Right renal cortex interstitium (tissue), 3 donors: Measurements from ENCODE around the gene TEX14. TPM values are rescaled to one million over a fixed set of nuclear protein-coding genes. Genes with fewer than 3 reads are reported as not detected.
A peak's percentile ranks its signal among the peaks of the same experiment; 100 is the strongest.

Experiments
- DNase-seq, 3 donors: peaks; one replicate each; pipeline ENCODE4 v3.0.0-alpha.2; 2013; ENCODE audit warnings: low read depth in 3 of 3, low spot score in 2 of 3
- polyA plus RNA-seq, 3 donors: library from polyadenylated mRNA; unstranded; fragments of 120-200 nt; gene quantifications; one replicate each; pipeline ENCODE4 v1.2.1, GENCODE V29; 2013; ENCODE audit not compliant: insufficient read length in 3 of 3

TEX14 gene, protein sequence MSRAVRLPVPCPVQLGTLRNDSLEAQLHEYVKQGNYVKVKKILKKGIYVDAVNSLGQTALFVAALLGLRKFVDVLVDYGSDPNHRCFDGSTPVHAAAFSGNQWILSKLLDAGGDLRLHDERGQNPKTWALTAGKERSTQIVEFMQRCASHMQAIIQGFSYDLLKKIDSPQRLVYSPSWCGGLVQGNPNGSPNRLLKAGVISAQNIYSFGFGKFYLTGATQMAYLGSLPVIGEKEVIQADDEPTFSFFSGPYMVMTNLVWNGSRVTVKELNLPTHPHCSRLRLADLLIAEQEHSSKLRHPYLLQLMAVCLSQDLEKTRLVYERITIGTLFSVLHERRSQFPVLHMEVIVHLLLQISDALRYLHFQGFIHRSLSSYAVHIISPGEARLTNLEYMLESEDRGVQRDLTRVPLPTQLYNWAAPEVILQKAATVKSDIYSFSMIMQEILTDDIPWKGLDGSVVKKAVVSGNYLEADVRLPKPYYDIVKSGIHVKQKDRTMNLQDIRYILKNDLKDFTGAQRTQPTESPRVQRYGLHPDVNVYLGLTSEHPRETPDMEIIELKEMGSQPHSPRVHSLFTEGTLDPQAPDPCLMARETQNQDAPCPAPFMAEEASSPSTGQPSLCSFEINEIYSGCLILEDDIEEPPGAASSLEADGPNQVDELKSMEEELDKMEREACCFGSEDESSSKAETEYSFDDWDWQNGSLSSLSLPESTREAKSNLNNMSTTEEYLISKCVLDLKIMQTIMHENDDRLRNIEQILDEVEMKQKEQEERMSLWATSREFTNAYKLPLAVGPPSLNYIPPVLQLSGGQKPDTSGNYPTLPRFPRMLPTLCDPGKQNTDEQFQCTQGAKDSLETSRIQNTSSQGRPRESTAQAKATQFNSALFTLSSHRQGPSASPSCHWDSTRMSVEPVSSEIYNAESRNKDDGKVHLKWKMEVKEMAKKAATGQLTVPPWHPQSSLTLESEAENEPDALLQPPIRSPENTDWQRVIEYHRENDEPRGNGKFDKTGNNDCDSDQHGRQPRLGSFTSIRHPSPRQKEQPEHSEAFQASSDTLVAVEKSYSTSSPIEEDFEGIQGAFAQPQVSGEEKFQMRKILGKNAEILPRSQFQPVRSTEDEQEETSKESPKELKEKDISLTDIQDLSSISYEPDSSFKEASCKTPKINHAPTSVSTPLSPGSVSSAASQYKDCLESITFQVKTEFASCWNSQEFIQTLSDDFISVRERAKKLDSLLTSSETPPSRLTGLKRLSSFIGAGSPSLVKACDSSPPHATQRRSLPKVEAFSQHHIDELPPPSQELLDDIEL (N-terminal part only)
- polyA plus RNA-seq, result under 1 TPM; 0.38 to 0.71 (median 0.68) TPM

DNA sequence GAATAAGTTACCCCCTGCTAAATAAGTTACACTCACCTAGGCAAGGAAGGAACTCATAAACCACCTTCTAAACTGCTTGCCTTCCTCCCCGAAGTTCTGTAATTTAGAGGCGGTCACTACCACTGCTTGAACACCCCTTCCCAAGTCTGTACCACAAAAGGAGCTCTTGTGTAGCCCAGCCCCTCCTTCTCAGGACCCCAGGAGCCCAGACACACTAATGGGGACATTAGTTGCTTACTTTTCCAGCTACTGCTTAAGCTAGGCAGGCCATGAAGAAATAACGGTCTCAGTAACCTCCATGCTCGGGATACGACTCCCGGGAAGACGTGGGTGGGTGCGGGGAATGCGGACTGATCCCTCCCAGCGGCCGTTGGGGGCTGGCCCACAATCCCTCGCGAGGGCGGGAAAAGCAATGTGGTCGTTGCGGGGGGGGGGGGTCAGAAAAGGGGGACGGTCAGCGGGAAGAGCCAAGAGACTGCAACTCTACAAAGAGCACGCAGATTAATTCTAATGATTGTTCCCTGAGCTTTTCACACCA, at the start of gene TEX14:
Gene TEX14, minus strand, starts transcription at position 345 of the 538 bp plus-strand sequence. CDS start 40,044 bp downstream, outside the sequence.
- DNase-seq, result no peak

DNA sequence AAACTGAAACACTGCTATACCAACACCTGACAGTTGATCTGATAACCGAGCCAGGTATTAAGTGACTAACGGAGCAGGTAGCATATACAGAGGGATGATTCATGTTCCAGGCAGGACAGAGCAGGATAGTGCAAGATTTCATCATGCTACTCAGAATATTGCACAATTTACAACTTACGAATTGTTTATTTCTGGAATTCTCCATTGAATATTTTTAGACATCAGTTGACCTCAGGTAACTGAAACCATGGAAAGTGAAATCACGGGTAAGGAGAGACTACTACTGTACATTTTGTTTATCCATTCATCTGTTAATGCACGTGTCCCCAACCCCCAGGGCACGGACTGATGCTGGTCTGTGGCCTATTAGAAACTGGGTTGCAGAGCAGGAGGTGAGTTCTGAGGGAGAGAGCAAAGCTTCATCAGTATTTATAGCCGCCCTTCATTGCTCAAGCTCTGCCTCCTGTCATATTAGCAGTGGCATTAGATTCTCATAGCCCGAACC, 49.3 kb upstream of the TEX14 start:
- no peak for DNase-seq

DNA sequence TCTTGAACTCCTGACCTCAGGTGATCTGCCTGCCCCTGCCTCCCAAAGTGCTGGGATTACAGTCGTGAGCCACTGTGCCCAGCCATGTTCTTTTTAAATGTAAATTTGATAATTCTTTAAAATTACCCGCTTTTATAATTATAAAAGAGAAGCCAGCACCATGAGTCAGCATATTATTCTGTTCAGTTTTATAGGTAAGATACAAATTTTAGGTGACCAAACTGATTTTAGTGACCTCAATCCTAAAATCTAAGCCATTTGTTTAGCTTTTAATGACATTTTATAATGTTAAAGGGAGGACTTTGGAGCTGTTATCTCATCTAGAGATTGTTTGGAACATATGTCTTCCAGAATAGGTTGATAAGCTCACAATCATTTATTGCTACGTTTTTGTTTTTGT, 43.0 kb upstream of the TEX14 start:
- DNase-seq, result no peak

DNA sequence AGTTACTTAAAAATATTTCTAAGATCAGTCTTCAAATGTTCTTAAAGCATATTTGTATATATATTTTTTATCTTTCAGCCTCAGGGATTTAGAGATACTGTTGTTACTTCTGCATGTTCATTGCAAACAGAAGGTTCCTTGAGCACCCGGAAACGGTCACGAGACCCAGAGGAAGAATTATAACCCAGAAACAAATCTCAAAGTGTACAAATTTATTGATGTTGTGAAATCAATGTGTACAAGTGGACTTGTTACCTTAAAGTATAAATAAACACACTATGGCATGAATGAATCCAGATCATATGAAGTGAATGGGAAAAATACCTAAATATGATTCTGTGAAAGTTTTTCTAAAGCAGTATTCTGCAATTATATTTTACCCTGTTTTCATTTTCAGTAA, 42.2 kb upstream of the TEX14 start:
- DNase-seq, result no peak

DNA sequence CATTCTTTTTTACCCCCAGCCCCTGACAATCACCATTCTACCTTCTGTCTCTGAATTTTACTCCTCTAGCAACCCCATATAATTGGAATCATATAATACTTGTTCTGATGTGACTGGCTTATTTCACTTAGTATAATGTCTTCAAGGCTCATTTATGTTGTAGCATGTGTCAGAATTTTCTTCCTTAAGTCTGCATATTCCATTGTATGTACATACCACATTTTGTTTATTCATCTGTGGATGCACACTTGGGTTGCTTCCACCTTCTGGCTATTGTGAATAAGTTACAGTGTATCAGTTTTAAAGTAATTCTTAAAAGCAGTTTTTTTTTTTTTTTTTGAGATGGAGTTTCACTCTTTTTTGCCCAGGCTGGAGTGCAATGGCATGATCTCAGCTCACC, 39.1 kb upstream of the TEX14 start:
- DNase-seq, result no peak

DNA sequence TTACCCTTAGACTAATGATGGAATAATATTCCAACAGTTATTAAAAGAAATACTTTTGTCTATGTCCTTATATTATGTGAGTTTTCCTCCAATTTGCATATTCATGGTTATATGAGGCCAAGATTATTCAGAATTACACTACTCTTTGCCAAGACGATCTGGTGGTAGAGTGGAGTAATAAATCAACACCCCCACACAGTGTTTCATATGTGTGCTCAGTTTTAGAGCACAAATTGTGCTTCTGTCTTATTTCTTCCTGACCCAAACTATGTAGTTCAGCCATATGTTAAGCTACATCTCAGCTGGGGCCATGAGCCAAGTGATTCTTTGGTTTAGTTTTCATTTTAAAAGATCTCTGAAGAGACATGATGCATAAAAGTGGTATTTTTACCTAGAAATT, 37.0 kb upstream of the TEX14 start:
- no peak for DNase-seq

DNA sequence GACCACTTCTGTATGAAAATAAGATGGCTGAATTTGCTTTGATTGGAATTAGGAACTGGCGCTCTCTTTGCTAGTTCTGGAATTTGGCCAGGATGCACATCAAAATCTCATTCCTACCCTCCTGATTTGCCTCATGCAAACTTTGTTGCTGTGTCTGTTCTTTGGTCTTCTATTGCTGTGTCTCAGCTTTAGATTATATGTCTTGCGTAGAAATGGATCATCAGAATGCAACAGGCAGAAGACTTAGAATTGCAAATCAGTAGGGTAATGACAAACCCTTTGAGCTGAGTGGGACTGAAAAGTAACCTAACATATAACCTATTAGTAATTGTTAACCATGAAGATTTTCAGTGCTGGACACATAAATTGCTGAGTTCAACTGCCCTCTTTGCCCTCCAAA, 30.9 kb upstream of the TEX14 start:
- DNase-seq, result no peak

DNA sequence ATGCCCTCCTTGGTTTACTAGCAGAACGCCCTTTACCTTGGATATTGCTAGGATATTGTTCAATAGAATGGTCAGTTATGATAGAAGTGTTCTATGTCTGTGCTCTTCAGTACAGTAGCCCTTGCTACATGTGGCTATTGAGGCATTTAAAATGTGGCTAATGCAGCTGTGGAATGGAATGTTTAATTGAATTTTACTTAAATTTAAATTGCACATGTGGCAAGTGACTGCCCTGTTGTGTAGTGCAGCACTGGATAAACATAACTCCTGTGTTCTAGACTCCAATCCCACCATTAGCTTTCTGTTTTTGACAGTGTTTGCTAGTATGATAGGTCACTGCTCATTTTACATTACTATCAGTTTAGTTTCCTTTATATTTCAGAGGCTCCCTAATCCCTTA, 30.4 kb upstream of the TEX14 start:
- no peak for DNase-seq

DNA sequence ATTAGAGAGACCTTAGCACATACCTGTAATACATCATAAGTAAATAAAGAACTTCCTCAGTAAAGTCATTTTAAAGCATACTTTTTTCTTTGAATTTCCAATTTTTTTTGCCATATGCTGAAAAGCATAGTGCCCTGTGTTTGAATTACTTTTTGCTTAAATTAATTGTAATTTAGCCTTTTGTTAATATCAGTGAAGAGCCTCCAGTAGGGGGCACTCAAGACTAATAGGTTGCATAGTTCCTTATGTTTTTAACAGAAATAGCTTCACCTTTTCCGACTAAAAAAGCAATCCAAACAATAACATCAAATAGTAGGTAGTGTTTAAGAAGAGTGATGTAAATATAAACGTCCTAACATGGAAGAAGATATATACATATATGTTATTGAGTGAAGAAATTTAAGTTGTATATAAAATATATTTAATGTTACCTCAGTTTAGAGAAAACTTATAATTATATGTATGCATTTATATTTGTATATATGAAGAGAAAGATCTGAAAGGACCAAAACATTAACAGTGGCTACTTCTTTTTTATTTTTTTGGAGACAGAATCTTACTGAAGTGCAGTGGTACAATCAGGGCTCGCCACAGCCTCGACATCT, 19.2 kb upstream of the TEX14 start:
- peak; percentile 17 to 39 (median 25) for DNase-seq

DNA sequence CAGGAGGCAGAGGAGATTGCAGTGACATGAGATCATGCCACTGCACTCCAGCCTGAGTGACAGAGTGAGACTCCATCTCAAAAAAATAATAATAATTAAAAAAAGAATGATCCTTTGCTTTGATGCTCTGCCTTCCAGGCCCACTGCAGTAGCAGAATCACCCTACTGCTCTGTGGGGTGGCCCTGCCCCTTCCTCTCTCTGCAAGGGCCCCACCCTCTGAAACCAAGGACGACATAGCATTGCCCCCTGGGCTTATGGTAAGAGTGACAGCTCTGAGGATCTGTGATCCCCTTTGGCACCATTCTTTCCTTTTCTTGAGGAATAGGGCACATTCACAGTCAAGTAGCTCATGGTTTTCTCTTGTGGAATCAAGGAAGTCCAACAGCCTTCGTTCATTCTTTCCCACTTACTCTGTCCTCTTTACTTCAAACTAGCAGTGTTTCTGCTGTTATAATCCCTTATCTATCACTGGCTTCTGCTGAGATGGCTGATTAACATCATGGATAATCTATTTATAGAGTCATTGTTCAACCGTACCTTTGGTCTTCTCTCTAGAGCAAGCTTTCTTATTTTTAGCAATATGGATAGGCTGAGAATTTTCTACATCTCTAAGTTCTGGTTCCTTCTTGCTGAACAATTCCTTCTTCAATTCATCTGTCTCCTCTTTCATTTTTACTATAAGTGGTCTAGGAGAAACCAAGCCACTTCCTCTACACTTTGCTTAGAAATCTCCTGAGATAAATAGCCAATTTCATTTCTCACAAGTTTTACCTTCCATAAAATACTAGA, 14.7 kb upstream of the TEX14 start:
- DNase-seq, result no peak

DNA sequence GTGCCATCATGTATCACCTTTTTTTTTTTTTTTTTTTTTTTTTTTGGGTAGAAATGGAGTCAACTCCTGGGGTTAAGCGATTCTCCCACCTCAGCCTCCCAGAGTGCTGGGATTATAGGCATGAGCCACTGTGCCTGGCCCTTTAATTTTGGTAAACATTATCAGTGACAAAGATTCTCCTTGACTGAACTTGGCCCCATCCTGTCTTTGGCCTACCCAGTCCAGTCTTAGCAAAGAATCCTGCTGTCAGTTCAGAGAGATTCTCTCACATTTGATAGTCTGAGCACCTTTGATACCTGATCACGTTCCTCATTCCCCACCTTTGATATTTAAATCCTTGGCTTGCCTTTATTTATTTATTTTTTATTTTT, 12.1 kb upstream of the TEX14 start:
- no peak for DNase-seq

DNA sequence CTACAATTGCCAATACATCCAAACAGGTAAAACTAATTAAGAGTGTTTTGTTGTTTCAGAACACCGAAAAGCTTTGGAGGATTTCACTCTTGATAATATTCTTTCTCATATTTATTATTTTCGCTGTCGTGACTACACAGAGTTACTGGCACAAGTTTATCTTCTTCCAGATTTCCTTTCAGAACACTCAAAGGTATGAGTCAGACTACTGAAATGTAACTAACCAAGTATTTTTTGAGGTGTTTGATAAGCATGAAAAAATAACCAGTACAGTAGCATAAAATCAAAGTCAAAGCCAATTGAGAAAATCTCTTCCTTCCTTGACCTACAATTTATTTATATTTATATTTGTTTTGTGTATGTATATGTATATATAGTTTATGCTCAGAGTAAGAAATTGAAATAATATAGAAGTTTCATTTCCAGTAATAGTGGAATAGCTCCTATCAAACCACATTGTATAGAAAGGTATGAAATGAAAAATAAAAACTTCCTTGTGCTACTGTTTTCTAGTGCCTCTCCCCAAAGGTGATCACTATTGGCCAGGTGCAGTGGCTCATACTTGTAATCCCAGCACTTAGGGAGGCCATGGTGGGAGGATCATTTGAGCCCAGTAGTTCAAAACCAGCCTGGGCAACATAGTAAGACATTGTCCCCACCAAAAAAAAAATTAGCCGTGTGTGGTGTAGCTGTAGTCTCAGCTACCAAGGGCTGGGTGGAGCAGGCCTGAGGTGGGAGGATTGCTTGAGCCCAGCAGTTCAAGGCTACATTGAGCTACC, 11.5 kb upstream of the TEX14 start:
- no peak for DNase-seq

DNA sequence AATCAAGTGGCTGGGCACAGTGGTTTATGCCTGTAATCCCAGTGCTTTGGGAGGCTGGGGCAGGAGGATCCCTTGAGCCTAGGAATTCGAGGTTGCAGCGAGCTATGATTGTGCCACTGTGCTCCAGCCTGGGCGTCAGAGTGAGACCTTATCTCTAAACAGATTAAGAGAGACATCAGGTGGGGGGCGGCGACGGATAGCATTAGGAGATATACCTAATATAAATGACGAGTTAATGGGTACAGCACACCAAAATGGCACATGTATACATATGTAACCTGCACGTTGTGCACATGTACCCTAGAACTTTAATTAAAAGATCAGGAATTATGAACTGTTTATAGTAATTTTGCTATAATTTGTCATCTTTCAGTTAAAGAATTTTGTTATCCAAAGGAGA, 10.9 kb upstream of the TEX14 start:
- no peak for DNase-seq

DNA sequence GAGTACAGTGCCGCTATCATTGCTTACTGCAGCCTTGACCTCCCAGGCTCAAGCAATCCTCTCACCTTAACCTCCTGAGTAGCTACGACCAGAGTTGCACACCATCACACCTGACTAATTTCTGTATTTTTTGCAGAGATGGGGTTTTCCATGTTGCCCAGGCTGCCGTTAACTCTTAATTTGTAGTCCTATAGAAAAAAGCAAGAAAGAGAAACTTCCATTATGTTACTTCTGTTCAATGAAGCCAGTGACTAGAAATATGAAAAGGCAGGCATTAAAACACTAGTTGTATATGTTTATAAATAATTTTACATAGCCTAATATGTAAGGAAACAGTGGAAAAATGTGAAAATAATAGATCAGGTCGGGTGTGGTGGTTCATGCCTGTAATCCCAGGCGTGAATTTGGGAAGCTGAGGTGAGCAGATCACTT, 10.2 kb upstream of the TEX14 start:
- no peak for DNase-seq

DNA sequence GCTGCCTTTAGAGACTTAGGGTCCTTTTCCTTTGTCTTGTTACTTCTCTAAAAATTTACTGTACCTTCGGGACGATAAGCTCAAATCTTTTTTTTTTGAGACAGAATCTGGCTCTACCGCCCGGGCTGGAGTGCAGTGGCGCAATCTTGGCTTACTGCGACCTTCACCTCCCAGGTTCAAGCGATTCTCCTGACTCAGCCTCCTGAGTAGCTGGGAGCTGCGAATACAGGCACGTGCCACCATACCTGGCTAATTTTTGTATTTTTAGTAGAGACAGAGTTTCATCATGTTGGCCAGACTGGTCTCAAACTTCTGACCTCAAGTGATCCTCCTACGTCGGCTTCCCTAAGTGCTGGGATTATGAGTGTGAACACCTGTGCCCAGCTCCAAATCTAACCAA, 7.9 kb upstream of the TEX14 start:
- no peak for DNase-seq

DNA sequence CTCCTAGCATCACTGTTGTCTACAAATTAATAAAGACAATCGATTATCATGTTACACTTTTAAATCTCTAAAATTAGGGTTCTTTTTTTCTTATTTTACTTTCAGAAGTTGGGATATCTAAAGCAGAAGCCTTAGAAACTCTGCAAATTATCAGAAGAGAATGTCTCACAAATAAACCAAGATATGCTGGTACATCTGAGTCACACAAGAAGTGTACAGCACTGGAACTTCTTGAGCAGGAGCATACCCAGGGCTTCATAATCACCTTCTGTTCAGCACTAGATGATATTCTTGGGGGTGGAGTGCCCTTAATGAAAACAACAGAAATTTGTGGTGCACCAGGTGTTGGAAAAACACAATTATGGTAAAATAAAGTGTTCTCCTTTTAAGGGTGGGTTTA, 3.0 kb upstream of the TEX14 start:
- no peak for DNase-seq

DNA sequence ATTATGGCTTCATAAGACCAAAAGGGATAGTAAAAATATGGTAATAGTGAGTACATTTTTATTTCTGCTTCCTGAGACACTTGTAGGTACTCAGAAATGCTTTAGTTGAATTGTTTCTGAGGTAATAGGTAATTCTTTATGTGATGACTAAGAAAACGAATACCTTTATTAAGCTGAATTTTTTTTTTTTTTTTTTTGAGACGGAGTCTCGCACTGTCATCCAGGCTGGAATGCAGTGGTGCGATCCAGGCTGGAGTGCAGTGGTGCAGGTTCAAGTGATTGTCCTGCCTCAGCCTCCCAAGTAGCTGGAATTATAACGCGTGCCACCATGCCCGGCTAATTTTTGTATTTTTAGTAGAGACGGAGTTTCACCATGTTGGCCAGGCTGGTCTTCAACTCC, 2.5 kb upstream of the TEX14 start:
- DNase-seq, result no peak

DNA sequence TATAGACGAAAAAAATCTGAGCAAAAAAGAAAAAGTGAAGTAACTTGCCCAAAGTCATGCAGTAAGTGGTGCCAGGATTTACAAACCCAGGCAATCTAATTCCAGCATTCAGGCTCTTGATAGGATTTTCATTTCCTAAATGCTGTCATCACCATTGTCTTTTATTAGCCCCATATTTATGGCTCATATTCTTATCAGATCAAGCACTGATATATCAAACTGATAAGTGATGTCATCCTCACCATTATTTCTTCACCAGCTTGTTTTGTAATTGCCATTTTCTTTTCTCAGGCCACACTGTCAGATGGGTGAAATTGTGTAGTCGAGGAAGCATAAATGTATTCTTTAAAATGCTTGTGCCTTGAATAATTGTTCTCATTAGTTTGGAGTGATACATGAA, 1.9 kb upstream of the TEX14 start:
- no peak for DNase-seq

DNA sequence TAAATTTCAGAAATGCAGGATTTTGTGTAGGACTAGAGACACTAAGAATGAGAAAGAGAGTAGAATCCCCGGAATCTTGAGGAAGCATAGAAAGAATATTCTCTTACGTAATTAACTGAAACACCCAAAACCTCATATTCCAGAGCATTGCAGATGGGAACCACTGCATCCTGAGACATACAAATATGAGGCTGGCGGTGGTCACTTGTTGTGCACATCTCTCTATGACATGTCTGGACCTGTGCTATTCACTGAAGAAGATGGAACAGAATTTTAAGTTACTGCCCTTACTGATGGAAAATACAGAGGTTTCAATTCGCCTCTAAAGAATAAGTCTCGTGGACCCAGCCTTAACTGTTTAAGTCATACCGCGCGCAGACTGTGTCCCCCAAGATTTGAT, 1.4 kb upstream of the TEX14 start:
- DNase-seq, result no peak
